GM21390 (cell line): ENCODE results near the gene RAX2.

Source experiments
- ATAC-seq: cut with Tn5 transposase; IDR thresholded peaks from one replicate; pipeline ENCODE4 v1.9.1; 2021; ENCODE audit not compliant: unreplicated experiment

Gene RAX2

GRCh38 chr19:3803114-3803888 lies 31.3 kb upstream of the RAX2 start:
- no peak for ATAC-seq

DNA sequence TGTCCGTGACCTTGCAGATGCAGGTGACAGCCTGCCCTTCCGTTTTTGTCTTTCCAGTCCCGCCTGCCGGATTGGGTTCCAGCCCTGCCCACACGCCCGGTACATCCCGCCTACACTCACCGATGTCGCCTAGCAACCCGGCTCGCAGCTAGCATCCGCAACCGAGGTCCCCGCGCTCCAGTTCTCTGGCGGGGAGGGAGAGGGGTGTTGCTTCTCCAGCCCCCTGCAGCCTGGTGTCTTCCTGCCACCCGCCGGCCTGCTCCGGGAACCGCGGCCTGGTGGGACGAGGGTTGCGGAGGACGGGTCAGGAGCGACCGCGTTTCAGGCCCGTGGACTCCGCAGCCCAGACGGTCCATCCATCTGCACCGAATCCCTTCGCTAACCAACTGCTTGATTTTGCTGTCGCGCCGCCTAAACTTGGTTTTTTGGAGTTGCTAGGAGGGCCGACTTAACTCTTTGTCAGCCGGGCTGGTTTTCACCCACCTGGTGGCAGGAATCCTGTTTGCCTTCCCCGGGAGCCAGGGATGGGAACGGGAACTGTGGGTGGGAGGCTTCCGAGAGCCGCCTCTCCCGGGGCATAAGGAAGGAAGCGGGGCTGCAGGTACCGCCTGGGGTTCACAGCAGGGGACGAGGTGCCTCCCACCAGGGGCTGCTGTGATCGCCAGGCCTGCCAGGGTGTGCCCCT lies 29.5 kb upstream of the RAX2 start:
- ATAC-seq = no peak

GRCh38 chr19:3800996-3801395 lies 29.0 kb upstream of the RAX2 start:
- no peak for ATAC-seq

DNA sequence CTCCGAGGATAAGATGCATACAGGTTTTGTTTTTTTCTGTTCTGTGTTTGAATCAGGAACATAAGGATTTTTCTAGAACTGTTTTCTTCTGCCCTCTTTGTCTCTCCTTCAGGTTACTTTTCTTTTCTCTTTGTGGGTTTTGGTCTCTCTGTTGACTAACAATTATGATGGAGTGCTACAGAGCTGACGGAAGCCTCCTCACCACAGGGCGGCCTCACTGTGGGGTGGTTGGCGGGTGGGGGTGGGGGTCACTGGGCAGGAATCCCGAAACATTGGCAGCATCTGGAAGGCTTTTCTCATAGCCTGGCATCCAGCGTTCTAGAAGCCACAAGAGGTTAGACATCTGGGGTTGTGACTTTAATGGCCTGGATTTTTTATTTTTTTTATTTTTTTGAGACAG lies 26.1 kb upstream of the RAX2 start:
- no peak for ATAC-seq

DNA sequence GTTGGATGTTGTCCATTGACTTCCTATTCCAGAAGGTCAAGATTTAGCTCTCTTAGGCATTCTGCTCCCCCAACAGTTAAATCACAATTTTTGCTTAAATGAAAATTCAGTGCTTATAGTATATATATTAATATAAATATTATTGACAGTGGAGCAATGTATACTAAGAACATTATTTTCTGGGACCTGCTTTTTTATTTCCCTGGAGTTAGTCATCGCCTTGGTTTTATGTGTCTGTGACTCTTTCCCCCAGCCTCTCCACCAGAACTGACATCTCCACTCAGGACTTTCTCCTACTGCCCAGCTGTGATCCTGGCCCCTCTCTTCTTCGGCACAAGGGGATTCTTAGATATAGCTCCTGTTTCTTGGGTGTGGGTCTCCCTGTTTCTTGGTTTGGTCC lies 24.3 kb upstream of the RAX2 start:
- ATAC-seq = no peak

DNA sequence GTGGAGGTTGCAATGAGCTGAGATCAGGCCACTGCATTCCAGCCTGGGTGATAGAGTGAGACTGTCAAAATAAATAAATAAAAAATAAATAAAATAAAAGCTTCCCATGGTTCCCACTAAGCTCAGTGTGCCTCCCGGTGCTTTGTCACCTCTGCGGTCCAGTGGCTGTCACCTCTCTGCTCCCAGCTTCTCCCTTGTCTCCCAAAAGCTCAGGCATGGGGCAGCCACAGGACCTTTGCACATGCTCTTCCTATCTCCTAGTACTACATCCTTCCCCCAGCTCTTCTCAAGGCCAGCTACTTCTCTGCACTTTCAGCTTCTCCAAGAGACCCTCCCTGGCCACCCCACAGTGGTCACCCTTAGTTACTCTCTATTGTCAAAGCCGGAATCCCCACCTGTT lies 21.8 kb upstream of the RAX2 start:
- ATAC-seq = no peak

DNA sequence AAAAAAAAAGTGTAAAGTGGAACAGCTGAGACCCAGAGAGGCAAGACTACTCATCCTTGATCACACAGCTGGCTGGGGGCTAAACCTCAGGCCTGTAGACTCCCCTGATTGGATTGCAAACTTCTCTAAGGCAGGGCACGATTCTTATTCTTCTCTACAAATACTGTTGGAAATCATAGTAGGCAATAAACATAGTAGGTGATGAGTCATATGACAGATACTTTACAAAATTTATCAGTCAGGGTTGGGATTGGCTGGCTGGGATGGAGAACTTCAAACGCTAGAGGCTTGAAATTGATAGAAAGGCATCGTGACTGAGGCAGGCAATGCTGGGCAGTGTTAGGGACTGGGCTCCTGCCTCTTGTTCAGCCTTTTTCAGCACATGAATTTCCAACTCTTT lies 20.1 kb upstream of the RAX2 start:
- no peak for ATAC-seq

GRCh38 chr19:3790941-3791340 lies 18.9 kb upstream of the RAX2 start:
- ATAC-seq = no peak

DNA sequence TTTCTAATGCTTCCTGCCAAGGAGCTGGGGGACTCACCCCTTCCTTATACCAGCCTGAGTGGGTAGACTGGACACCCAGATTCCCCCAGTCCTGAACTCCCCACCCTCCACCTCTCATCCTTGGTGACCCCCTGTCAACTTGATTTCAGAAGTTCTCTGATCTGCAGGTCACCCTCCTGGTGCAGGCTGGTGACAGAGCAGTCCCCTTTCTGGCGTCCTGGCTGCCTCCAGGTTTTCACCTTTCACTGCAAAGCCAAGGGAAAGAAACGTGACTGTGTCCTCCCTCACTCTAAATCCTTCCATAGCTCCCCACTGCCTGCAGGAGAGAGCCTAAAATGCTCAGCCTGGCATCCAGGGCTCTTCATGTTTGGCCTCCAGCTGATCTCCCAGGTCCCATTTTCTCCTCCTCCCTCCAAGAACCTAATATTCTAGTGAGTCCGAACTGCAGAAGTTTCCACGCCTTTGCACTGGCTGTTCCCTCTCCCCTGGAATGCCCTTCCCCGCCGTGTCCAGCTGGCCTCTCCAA lies 18.2 kb upstream of the RAX2 start:
- no peak for ATAC-seq

DNA sequence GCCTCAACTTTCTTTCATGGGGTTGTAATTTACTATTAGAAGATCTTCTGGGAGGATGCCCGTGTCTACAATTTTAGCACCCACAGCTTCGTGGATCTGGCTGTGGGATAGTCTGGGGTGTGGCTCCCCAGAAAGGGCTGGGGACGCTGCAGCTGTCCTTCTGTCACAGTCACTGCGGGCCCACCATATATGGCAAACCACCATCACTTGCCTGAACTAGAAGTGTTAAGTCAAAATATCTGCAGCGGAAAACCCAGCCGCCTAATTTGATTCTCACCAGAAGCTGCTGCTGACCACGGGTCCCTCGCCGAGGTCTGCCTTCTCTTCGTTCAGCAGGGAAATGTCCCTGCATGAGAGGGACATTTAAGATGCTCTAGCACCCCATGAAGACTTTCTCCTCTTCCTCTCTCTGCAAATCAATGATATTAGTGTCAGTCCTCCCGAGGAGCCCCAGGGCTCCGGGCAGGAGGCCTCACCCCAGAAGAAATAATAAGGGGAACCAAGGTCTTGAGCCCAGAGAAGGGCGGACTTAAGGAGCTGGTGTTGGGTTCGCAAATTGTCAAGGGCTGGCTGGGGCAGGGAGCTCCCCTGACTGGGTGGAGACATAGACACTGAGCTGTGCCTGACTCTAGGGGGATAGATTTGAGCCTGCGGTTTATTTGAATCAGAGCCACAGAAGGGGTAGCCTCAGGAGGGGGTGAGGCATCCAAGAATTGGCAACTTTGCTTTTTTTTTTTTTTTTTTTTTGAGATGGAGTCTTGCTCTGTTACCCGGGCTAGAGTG lies 17.2 kb upstream of the RAX2 start:
- no peak for ATAC-seq

DNA sequence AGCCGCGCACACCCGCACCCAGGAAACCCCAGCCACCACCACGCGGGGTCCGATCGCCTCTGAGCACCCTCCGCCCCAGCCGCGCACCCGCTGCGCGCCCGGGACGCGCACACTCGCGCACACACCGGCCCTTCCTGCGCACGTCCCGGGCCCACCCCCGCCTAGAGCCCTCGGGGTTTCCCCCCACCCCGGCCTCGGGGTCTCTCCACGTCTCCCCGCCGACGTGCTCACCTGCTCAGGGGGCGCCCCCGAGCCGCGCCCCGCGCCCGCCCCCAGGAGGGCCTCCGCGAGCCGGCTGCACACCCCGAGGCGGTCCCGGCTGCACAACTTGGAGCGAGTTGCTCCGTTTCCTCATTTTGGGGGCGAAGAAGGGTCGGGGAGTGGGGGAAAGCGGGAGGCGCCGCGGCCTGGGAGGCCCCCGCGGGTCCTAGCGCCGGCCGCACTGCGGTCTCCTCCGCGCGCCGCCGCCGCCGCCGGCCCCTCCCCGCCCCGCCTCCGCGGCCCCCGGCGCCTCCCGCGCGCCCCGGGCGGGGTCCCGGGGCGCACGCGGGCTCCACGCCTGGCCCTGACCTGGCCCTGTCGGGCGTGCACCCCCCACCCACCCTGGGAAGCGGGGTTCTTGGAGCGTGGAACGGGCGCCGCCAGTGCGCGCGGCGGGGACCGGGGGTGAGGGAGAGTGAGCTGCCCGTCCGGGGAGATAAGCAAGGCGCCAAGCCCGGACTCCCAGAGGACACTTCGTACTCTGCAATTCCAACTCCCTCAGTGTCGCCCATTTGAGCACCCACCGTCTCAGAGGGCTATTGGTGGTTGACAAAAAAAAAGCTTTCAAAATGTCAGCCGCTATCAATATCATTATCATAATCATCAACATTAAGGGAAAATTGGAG lies 14.2 kb upstream of the RAX2 start, which contains the start of gene MATK:
Gene MATK, minus strand, starts transcription at position 444 of the 887 bp plus-strand sequence. CDS start 1,246 bp downstream, outside the sequence.
- ATAC-seq = no peak

DNA sequence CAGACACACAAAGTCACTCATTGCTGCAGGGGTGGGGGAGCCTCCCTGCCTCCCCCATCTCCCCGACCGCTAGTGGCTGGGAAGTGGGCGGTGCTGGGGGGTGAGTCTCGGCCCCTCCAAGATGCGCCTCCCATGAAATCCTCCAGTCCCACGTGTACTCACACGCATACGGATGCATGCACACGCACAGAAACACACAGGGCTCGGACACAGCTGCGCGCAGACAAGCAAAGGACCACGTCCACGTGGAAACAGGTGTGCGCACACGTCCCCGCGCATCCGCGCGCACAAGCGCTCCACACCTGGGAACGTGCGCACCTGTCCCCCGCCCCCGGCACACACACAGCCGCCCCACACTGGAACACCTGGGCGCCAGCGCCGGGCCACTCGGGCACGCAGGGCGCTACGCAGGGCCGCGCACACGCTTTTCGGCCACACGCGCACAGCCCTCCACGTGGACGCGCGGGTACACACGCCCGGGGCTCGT lies 13.5 kb upstream of the RAX2 start:
- no peak for ATAC-seq

GRCh38 chr19:3784607-3785450 lies 12.8 kb upstream of the RAX2 start:
- no peak for ATAC-seq

DNA sequence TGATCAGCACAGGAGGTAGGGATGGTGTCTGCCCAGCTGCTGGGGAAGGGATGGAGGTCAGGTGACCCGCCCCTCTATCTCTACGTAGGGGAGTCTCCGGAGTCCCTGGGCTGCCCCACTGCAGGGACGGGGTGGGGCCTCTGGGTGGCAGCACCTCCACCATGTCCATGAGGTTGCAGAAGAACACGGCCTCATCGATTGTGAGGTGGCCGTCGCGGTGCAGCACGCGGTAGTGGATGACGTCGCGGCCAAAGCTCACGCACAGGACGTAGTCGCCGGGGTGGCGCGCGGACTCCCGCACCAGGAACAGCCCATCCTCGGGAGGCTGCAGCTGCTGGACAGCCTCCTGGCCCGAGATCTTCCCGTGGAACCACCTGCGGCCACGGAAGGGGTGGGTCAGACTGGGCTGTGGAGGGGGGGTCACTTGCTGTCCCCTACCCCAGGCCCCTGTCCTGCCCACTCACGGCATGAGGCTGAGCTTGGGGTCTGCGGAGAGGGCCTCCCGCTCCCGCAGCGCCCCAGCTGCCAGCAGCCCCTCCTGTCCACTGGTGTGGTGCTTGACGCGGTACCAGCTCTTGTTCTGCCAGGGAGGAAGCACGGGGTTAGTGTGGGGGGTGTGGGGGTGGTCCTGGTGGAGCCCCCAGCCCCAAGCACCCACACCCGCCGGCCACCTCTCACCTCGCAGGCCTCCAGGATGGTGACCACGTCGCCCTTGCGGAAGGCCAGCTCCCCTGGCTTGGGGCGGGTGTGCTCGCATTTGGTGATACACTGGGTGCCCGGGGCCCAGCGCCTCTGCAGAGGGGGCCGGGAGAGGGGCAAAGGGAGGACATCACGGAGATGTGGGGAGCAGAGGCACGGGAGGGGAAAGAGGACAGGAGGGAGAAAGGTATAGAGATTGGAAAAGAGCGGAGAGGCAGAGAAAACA lies 11.9 kb upstream of the RAX2 start:
- no peak for ATAC-seq

GRCh38 chr19:3782903-3783302 lies 10.9 kb upstream of the RAX2 start:
- no peak for ATAC-seq

DNA sequence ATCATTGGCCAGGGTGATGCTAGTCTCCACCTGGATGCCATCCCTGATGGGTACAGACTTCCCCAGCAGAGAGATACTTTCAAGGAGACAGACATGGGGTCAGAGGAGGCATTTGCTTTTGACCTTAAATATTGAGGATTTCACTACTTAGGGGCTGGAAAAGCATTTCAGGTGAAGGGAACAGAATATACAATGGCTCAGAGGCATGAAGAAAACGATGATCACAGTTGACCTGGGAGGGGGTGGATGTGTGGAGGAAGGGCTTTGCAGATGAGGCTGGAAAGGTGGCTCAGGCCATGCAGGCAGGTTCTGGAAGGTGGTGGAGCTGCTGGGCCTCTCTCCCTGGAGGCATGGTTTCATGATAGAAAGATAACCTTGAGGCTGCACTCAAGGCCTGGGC lies 10.3 kb upstream of the RAX2 start:
- no peak for ATAC-seq

- no peak for ATAC-seq
These were observed 9.6 kb upstream of the RAX2 start for GRCh38 chr19:3781603-3782002.

- no peak for ATAC-seq
These were observed 8.8 kb upstream of the RAX2 start for GRCh38 chr19:3780786-3781304.
